Large intestine (tissue), 3 donors: ENCODE measurements around the gene JAML. TPM values are rescaled to one million over a fixed set of nuclear protein-coding genes. Genes with fewer than 3 reads are reported as not detected.

Source experiments
- DNase-seq, 2 donors: peaks; one replicate each; pipeline versions ENCODE4 v3.0.0 to v3.0.0-alpha.2; 2013
- H3K27ac ChIP-seq: one replicate; pipeline ENCODE4 v1.5.1; 2013; ENCODE audit warnings: low read length
- H3K27me3 ChIP-seq: 2 replicates; pipeline ENCODE4 v1.6.1; 2013; ENCODE audit warnings: low read length; ENCODE audit not compliant: control insufficient read depth, insufficient read depth
- H3K36me3 ChIP-seq: 2 replicates; pipeline ENCODE4 v1.6.1; 2013; ENCODE audit warnings: low read length; ENCODE audit not compliant: control insufficient read depth, insufficient read depth
- H3K4me1 ChIP-seq: one replicate; pipeline ENCODE4 v1.6.1; 2013; ENCODE audit warnings: low read length; ENCODE audit not compliant: control insufficient read depth, insufficient read depth
- H3K4me3 ChIP-seq: one replicate; pipeline ENCODE4 v1.5.1; 2013; ENCODE audit warnings: low read length
- H3K9me3 ChIP-seq: one replicate; pipeline ENCODE4 v1.6.1; 2013; ENCODE audit warnings: mild to moderate bottlenecking, low read depth, low read length, moderate library complexity; ENCODE audit not compliant: control insufficient read depth
- WGBS: methylation state at CpG from one replicate; pipeline ENCODE4 v1.1.5; 2013; ENCODE audit warnings: low lambda C conversion rate; ENCODE audit not compliant: insufficient coverage; 5-methylcytosine and 5-hydroxymethylcytosine counted together
- polyA plus RNA-seq: library from polyadenylated mRNA; unstranded; fragments of 120-200 nt; gene quantifications from one replicate; pipeline ENCODE4 v1.2.1, GENCODE V29; 2013

The JAML gene
- polyA plus RNA-seq, 1 donor: 35.2 TPM

- no peaks in the 10 kb centered on the region for H3K36me3 ChIP-seq
- DNase-seq: no peak
- H3K4me3 ChIP-seq: no peak overlapping the region
- H3K27me3 ChIP-seq: peaks cover 42% of the 10 kb centered on the region
- peaks cover 18% of the 10 kb centered on the region for H3K4me1 ChIP-seq
- no peak overlapping the region for H3K27ac ChIP-seq
- no CpG with 5 or more reads among the region's 7 CpGs for WGBS
- H3K9me3 ChIP-seq: no peaks in the 10 kb centered on the region
Measured at GRCh38 chr11:118169300-118170140, 55.3 kb downstream of the JAML start.

- no peak overlapping the region for H3K27ac ChIP-seq
- peaks cover 48% of the 10 kb centered on the region for H3K27me3 ChIP-seq
- WGBS: no CpG with 5 or more reads among the region's 3 CpGs
- DNase-seq: peak; percentile 64
- no peaks in the 10 kb centered on the region for H3K9me3 ChIP-seq
- H3K4me3 ChIP-seq: no peak overlapping the region
- no peaks in the 10 kb centered on the region for H3K36me3 ChIP-seq
- peaks cover 18% of the 10 kb centered on the region for H3K4me1 ChIP-seq
Measured at GRCh38 chr11:118168751-118169150, 56.1 kb downstream of the JAML start.

GRCh38 chr11:118168316-118168715, 56.5 kb downstream of the JAML start:
- no peaks in the 10 kb centered on the region for H3K9me3 ChIP-seq
- H3K27me3 ChIP-seq: peaks cover 50% of the 10 kb centered on the region
- no peak for DNase-seq
- H3K4me3 ChIP-seq: no peak overlapping the region
- H3K4me1 ChIP-seq: peaks cover 18% of the 10 kb centered on the region
- H3K36me3 ChIP-seq: no peaks in the 10 kb centered on the region
- H3K27ac ChIP-seq: no peak overlapping the region
- no CpG with 5 or more reads among the region's 8 CpGs for WGBS

GRCh38 chr11:118167906-118168305, 56.9 kb downstream of the JAML start:
- DNase-seq: no peak
- no peaks in the 10 kb centered on the region for H3K36me3 ChIP-seq
- no CpG with 5 or more reads among the region's 12 CpGs for WGBS
- peaks cover 50% of the 10 kb centered on the region for H3K27me3 ChIP-seq
- peaks cover 18% of the 10 kb centered on the region for H3K4me1 ChIP-seq
- no peak overlapping the region for H3K4me3 ChIP-seq
- H3K9me3 ChIP-seq: no peaks in the 10 kb centered on the region
- H3K27ac ChIP-seq: no peak overlapping the region

- H3K27me3 ChIP-seq: peaks cover 54% of the 10 kb centered on the region
- no peaks in the 10 kb centered on the region for H3K36me3 ChIP-seq
- H3K4me3 ChIP-seq: no peak overlapping the region
- H3K9me3 ChIP-seq: no peaks in the 10 kb centered on the region
- H3K4me1 ChIP-seq: peaks cover 18% of the 10 kb centered on the region
- no peak overlapping the region for H3K27ac ChIP-seq
- DNase-seq: no peak
- WGBS: 100% methylated on average over 1 of the region's 2 CpGs
Measured at GRCh38 chr11:118167253-118167652, 57.6 kb downstream of the JAML start.

GRCh38 chr11:118166641-118167040, 58.2 kb downstream of the JAML start:
- no peaks in the 10 kb centered on the region for H3K9me3 ChIP-seq
- no peak for DNase-seq
- H3K27ac ChIP-seq: no peak overlapping the region
- no peak overlapping the region for H3K4me3 ChIP-seq
- WGBS: no CpG with 5 or more reads among the region's 17 CpGs
- peaks cover 57% of the 10 kb centered on the region for H3K27me3 ChIP-seq
- H3K36me3 ChIP-seq: no peaks in the 10 kb centered on the region
- peaks cover 15% of the 10 kb centered on the region for H3K4me1 ChIP-seq

- no peak overlapping the region for H3K4me3 ChIP-seq
- whole genome bisulfite sequencing: no CpG with 5 or more reads among the region's 2 CpGs
- H3K36me3 ChIP-seq: no peaks in the 10 kb centered on the region
- H3K27me3 ChIP-seq: peaks cover 57% of the 10 kb centered on the region
- no peak for DNase-seq
- peaks cover 12% of the 10 kb centered on the region for H3K4me1 ChIP-seq
- no peak overlapping the region for H3K27ac ChIP-seq
- no peaks in the 10 kb centered on the region for H3K9me3 ChIP-seq
Measured at GRCh38 chr11:118164885-118165284, 59.9 kb downstream of the JAML start.

- no peaks in the 10 kb centered on the region for H3K9me3 ChIP-seq
- WGBS: 57% methylated on average over 2 of the region's 5 CpGs
- no peaks in the 10 kb centered on the region for H3K36me3 ChIP-seq
- peaks cover 1% of the 10 kb centered on the region for H3K4me1 ChIP-seq
- peaks cover 65% of the 10 kb centered on the region for H3K27me3 ChIP-seq
- no peak overlapping the region for H3K4me3 ChIP-seq
- no peak overlapping the region for H3K27ac ChIP-seq
- DNase-seq: no peak
Measured at GRCh38 chr11:118163494-118163893, 61.3 kb downstream of the JAML start.

- Histone ChIP-seq H3K4me1 (no peaks in the 10 kb centered on the region), H3K27me3 (peaks cover 72% of the 10 kb centered on the region), H3K36me3 (no peaks in the 10 kb centered on the region), H3K27ac (no peak overlapping the region), H3K4me3 (no peak overlapping the region), H3K9me3 (no peaks in the 10 kb centered on the region)
- WGBS: no CpG with 5 or more reads among the region's 3 CpGs
- DNase-seq: no peak
Measured at GRCh38 chr11:118162846-118163245, 62.0 kb downstream of the JAML start.

GRCh38 chr11:118161786-118162185, 63.0 kb downstream of the JAML start:
- 77% methylated on average over 3 of the region's 6 CpGs for WGBS
- H3K4me3 ChIP-seq: no peak overlapping the region
- H3K27me3 ChIP-seq: peaks cover 76% of the 10 kb centered on the region
- DNase-seq: no peak
- no peaks in the 10 kb centered on the region for H3K9me3 ChIP-seq
- no peaks in the 10 kb centered on the region for H3K36me3 ChIP-seq
- H3K4me1 ChIP-seq: peaks cover 1% of the 10 kb centered on the region
- no peak overlapping the region for H3K27ac ChIP-seq
